CD4-positive, alpha-beta T cell treated with Interleukin-1 beta for 1 hour (primary cell): Measurements from ENCODE around the gene ZNF138.
A peak's percentile ranks its signal among the peaks of the same experiment; 100 is the strongest.
"Not testable (repeated sequence)": the region's sequence is repeated elsewhere in the genome, so short reads cannot be mapped to it uniquely, and the experiment has no call there.

Experiments used
- DNase-seq, 2 donors: peaks; one replicate each; pipeline ENCODE4 v3.0.0-alpha.2; 2020 to 2022

ZNF138 gene

DNA sequence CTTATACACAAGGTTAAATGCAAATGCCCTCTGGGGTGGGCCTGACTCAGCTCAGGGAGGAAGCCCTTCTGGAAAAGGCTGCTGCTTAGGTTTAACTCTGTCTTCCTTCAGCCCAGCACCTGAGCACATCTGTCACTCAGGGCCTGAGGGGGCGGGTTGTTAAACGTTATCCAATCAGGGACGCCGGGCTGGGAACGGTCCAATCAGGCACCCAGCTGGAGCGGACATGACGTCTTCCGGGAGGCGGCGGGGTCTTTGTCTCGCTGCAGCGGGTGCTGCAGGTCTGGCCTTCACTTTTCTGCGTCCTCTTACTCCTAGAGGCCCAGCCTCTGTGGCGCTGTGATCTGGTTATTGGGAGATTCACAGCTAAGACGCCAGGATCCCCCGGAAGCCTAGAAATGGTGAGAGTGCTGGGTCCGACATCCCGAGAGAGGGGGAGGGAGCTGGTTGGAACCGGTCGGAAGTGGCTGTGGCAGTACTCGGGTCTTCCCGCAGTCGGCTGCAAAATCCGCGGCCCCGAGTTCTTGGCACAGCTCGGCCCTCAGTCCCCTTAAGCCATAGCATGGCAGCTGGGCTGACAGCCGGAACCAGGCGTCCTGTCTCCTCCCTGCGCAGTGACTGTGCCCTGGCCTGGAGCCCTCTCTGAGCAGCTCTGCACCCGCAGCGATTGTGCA, at the start of gene ZNF138:
TSS of gene ZNF138 (plus strand) at position 258 of the 674 bp plus-strand sequence. CDS start at position 399, 141 bp downstream.
- DNase-seq, result peak; percentile 93 to 94

GRCh38 chr7:64744680-64745079, 49.5 kb upstream of the ZNF138 start:
- no peak for DNase-seq

- DNase-seq, result no peak
Measured at GRCh38 chr7:64747802-64748201, 46.4 kb upstream of the ZNF138 start.

- no peak for DNase-seq
Measured at GRCh38 chr7:64753032-64753431, 41.2 kb upstream of the ZNF138 start.

DNA sequence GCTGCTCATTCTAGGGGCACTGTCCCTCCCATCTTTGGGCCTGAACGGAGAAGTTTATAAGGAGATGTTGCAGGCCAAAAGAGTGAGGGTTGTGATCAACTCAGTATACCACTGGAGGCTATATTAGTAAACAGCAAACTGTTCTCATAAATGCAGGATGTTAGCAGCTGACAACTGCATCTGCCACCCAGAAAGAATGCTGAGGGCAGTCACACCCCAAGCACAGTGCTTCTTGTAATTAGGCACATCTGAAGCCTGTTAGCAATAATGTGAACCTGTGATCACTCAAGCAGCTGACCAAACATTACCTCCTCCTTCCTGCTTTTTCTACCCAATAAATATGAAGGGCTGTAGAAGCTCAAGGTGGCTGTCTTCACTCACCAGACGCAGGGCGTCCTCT, 38.4 kb upstream of the ZNF138 start:
- no peak for DNase-seq

DNA sequence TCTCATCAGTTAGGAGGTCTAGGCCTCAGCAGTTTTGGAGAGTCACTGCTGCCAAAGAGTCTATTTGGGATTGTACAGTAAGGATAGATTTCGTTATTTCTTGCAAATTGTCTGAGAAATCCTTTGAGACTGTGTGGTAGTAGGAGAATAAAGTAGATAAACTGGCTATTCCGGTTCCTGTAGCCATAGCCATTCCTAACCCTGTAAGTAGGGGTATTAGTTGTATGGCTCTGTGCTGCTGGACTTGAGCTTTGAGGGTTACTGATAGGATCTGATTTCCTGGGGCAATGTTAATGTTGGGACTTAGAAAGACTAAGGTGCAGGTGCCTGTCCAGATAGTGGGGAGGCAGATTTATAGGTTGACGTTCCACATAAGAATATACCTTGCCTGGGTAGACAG, 36.1 kb upstream of the ZNF138 start:
- DNase-seq, result no peak

GRCh38 chr7:64768824-64769223, 25.4 kb upstream of the ZNF138 start:
- DNase-seq, result no peak

- DNase-seq, result no peak
Measured at GRCh38 chr7:64774204-64774842, 19.9 kb upstream of the ZNF138 start.

- DNase-seq, result no peak
Measured at GRCh38 chr7:64775289-64775688, 18.9 kb upstream of the ZNF138 start.

DNA sequence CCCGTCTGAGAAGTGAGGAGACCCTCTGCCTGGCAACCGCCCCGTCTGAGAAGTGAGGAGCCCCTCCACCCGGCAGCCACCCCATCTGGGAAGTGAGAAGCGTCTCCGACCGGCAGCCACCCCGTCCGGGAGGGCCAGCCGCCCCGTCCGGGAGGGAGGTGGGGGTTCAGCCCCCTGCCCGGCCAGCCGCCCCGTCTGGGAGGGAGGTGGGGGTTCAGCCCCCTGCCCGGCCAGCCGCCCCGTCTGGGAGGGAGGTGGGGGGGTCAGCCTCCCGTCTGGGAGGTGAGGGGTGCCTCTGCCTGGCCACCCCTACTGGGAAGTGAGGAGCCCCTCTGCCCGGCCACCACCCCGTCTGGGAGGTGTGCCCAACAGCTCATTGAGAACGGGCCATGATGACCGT, 9.4 kb upstream of the ZNF138 start:
- DNase-seq, result not testable (repeated sequence)

DNA sequence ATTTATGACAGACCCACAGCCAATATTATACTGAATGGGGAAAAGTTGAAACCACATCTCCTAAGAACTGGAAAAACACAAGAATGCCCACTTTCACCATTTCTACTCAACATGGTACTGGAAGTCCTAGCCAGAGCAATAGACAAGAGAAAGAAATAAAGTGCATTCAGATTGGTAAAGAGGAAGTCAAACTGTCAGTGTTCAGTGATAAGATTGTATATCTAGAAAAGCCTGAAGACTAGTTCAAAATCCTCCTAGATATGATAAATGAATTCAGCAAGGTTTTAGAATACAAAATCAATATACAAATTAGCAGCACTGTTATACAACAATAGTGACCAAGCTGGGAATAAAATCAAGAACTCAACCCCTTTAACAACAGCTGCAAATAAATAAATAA, 6.9 kb upstream of the ZNF138 start:
- DNase-seq, result no peak

DNA sequence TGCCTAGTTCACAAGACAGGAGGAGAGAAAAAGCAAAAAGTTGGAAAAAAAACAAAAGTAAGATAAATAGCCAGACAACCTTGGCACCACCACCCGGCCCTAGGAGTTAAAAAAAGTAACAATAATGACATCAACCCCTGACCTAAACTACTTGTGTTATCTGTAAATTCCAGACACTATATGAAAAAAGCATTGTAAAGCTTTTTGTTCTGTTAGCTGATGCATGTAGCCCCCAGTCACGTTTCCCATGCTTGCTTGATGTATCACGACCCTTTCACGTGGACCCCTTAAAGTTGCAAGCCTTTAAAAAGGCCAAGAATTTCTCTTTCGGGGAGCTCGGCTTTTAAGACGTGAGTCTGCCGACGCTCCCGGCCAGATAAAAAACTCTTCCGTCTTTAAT, 5.0 kb upstream of the ZNF138 start:
- DNase-seq, result not testable (repeated sequence)

- no peak for DNase-seq
Measured at GRCh38 chr7:64793106-64793755, 997 bp upstream of the ZNF138 start.

DNA sequence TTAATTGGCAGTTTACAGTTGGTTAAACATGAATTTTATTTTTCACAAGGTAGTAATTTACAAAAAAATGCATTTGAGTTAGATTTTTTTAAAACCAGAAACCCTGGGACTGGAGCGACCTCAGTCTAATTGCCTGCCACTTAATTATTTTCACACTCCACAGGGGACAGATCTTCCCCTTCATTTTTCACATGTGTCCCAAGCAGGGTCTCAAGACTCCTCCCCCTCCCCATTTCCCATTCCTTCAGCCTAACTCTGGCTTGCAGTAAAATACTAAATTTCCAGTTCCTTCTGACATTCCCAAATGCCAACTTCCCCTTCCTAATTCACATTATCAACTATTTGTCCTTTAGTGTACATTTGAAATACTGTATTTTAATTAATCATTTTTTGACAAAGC, 948 bp downstream of the ZNF138 start:
- no peak for DNase-seq

DNA sequence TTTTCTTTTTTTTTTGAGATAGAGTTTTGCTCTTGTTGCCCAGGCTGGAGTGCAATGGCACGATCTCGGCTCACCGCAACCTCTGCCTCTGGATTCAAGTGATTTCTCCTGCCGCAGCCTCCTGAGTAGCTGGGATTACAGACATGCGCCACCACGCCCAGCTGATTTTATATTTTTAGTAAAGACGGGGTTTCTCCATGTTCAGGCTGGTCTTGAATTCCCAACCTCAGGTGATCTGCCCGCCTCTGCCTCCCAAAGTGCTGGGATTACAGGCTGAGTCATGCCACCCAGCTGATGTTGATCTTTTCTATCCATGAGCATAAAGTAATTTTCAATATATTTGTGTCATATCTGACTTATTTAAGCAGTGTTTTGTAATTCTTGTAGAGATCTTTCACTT, 4.9 kb downstream of the ZNF138 start:
- DNase-seq, result not testable (repeated sequence)

DNA sequence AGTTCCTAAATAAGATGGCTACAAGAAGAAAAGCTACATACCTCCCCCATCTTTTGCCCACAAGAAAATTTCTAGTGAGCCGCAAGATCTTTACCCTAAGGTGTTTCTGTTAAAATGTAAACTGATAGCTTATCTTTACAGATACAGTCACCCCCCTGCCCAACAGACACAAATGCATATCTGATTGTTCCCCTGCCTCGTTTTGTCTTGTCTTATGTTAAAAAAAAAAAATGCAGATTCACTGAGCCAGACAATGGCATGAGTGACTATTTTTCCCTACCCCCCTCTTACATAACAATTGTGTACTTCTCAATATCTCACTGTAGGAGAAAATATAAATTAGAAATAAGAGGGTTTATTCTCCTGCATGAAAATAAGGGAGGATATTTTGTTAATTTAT, 8.5 kb downstream of the ZNF138 start:
- DNase-seq, result no peak

GRCh38 chr7:64807731-64808365, 13.6 kb downstream of the ZNF138 start:
- no peak for DNase-seq

GRCh38 chr7:64811767-64812166, 17.5 kb downstream of the ZNF138 start:
- no peak for DNase-seq

- DNase-seq, result no peak
Measured at GRCh38 chr7:64830926-64831325, 36.7 kb downstream of the ZNF138 start.

DNA sequence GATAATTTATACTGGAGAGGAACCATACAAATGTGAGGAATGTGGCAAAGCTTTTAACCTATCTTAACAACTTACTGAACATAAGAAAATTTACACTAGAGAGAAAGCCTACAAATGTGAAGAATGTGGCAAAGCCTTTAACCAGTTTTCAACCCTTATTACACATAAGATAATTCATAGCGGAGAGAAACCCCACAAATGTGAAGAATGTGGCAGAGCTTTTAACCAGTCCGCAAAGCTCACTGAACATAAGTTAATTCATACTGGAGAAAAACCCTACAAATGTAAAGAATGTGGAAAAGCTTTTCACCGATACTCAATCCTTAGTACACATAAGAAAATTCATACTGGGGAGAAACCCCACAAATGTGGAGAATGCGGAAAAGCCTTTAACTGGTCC, 37.9 kb downstream of the ZNF138 start:
- DNase-seq, result no peak

GRCh38 chr7:64834989-64835388, 40.8 kb downstream of the ZNF138 start:
- DNase-seq, result no peak

GRCh38 chr7:64835856-64836255, 41.6 kb downstream of the ZNF138 start:
- not testable (repeated sequence) for DNase-seq

GRCh38 chr7:64838051-64838450, 43.8 kb downstream of the ZNF138 start:
- not testable (repeated sequence) for DNase-seq

DNA sequence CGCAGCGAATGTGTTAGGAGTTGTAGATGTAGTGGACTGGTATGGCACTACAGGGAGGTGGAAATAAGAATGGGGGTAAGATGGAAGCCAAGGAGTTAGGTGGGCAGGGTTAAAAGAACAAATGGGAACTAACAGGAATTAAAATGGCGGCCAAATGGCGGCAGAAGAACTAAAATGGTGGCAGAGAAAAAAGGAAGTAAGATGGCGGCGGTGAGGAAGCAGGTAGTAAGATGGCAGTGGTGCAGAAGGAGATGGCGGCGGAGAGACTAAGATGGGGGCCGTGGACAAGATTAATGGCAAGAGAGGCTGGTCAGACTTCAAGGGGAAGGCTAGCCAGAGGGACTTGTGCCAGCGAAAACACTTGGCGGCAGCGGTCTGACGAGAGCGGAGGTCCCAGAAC, 44.5 kb downstream of the ZNF138 start:
- no peak for DNase-seq
